Neural progenitor cell (in vitro differentiated cells): Measurements from ENCODE around the gene ZMYM1.

Source experiments
- EZH2 ChIP-seq: fragments of 200-600 bp; sonication (generic); IDR thresholded peaks from 2 replicates; pipeline ENCODE4 v1.6.1; 2017; ENCODE audit warnings: antibody characterized with exemption, mild to moderate bottlenecking, moderate library complexity
- TF ChIP-seq, protein P1 (sequence below): fragments of 200-600 bp; sonication (generic); IDR thresholded peaks from 2 replicates; pipeline ENCODE4 v1.5.1; 2017; ENCODE audit warnings: antibody characterized with exemption, mild to moderate bottlenecking

DNA sequence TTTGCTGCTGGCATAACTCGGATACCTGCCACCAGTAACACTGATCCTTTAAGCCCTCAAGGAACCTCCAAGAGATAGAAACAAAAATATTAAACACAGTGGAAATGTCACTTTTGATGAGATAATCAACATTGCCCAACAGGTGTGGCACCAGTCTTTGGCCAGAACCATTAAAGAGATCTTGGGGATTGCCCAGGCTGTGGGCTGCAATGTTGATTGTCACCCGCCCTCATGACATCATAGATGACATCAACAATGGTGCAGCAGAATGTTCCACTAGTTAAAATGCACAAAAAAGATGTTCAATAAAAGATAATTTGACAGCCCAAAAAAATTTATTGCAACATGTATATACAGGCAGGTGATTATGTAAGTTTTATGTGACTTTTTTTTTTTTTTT lies 20.2 kb upstream of the ZMYM1 start:
- TF ChIP-seq, protein P1, sequence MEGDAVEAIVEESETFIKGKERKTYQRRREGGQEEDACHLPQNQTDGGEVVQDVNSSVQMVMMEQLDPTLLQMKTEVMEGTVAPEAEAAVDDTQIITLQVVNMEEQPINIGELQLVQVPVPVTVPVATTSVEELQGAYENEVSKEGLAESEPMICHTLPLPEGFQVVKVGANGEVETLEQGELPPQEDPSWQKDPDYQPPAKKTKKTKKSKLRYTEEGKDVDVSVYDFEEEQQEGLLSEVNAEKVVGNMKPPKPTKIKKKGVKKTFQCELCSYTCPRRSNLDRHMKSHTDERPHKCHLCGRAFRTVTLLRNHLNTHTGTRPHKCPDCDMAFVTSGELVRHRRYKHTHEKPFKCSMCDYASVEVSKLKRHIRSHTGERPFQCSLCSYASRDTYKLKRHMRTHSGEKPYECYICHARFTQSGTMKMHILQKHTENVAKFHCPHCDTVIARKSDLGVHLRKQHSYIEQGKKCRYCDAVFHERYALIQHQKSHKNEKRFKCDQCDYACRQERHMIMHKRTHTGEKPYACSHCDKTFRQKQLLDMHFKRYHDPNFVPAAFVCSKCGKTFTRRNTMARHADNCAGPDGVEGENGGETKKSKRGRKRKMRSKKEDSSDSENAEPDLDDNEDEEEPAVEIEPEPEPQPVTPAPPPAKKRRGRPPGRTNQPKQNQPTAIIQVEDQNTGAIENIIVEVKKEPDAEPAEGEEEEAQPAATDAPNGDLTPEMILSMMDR: no peak
- no peak for TF ChIP-seq EZH2
